Immature natural killer cell (primary cell): ENCODE results near the gene SPO11. TPM values are rescaled to one million over a fixed set of nuclear protein-coding genes. Genes with fewer than 3 reads are reported as not detected.

ENCODE experiments used
- DNase-seq, 3 donors: peaks; one replicate each; pipeline ENCODE4 v3.0.0; 2022; ENCODE audit warnings: mixed read lengths in 1 of 3
- H3K27ac Mint-ChIP-seq, 6 donors: one replicate each; pipeline ENCODE4 v1.8.0; 2020; ENCODE audit warnings: mixed read lengths in 6 of 6, mild to moderate bottlenecking in 5 of 6, inconsistent platforms in 4 of 6, moderate library complexity in 3 of 6
- H3K27me3 Mint-ChIP-seq, 3 donors: one replicate each; pipeline ENCODE4 v1.8.0; 2020 to 2021; ENCODE audit warnings: low read depth in 3 of 3, mild to moderate bottlenecking in 3 of 3, mixed read lengths in 3 of 3, moderate library complexity in 3 of 3, inconsistent platforms in 1 of 3
- H3K36me3 Mint-ChIP-seq, 3 donors: one replicate each; pipeline ENCODE4 v1.8.0; 2020; ENCODE audit warnings: mixed read lengths in 3 of 3, inconsistent platforms in 2 of 3, mild to moderate bottlenecking in 2 of 3
- H3K4me1 Mint-ChIP-seq, 2 donors: one replicate each; pipeline ENCODE4 v1.8.0; 2020; ENCODE audit warnings: inconsistent platforms in 2 of 2, mild to moderate bottlenecking in 2 of 2, mixed read lengths in 2 of 2, moderate library complexity in 1 of 2
- H3K4me3 Mint-ChIP-seq, 5 donors: one replicate each; pipeline ENCODE4 v1.8.0; 2020; ENCODE audit warnings: mild to moderate bottlenecking in 5 of 5, mixed read lengths in 5 of 5, inconsistent platforms in 3 of 5, moderate library complexity in 3 of 5
- H3K9me3 Mint-ChIP-seq, 6 donors: one replicate each; pipeline ENCODE4 v1.8.0; 2020; ENCODE audit warnings: mild to moderate bottlenecking in 6 of 6, mixed read lengths in 6 of 6, inconsistent platforms in 4 of 6, moderate library complexity in 3 of 6
- polyA plus RNA-seq, 3 donors: library from polyadenylated mRNA; unstranded; fragments of 300-500 nt; fragmentation: Illumina TruSeq; gene quantifications; one replicate each; pipeline ENCODE4 v1.2.3, GENCODE V29; 2021

SPO11 gene
- polyA plus RNA-seq, 3 donors from 2014 or later: not detected

DNA sequence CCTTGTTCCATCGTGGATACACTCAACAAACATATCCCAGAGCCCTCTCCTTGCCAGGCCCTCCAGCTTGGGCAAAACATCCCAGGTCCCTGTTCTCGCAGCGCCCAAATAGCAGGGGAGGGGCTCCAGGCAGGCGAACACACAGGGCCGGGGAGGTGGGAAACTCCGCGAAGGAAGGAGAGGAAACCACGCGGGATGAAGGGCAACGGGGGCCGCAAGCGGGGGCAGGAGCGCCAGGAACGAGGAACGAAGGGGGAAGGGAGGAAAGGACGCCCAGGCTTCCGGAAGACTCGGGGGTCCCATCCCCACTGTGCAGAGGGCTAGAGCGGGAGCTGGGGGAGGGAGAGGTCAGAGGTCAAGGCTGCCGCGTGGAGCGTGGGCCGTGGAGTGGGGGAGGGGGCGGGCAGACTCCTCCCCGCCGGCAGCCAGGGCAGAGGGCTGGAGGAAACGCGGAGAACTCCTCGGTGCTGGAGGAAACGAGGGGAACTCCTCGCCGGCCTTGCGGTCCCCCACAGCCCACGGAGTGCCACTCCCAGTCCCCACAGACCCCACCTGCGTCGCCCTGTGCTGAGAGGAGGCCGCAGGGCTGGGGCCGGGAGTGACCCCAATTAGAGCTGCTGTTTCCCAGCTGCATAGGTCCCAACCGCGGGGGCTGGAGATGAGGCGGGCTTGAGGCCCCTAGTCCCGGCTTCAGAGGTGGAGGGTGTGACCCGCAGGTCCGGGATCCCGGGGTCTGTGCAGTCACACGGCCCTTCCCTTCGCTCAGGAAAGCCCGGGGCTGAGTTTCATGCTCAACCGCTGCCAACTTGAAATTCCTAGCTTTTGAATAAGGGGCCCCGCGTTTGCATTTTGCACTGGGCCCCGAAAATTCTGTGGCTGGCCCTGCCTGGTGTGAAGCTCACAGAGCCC, 60.3 kb downstream of the SPO11 start:
- peaks cover 40 to 65% (median 49%) of the 10 kb centered on the region in 3 donors for H3K27me3 Mint-ChIP-seq
- H3K27ac Mint-ChIP-seq: peak overlapping the region; percentile 66 to 95 (median 93)
- H3K9me3 Mint-ChIP-seq: no peaks in the 10 kb centered on the region
- DNase-seq: peak; percentile 73 to 78 (median 77)
- H3K36me3 Mint-ChIP-seq: peaks cover 5 to 20% (median 9%) of the 10 kb centered on the region in 3 donors
- peak overlapping the region; percentile 82 to 86 (median 84) for H3K4me3 Mint-ChIP-seq
- H3K4me1 Mint-ChIP-seq: peaks cover 38 to 47% of the 10 kb centered on the region in 2 donors

- H3K27ac Mint-ChIP-seq: peak within 1 kb of the TSS; percentile 97 to 100 (median 100)
- peaks cover 45 to 52% of the 10 kb centered on the region in 2 donors for H3K4me1 Mint-ChIP-seq
- peak within 1 kb of the TSS; percentile 90 to 99 (median 96) for H3K4me3 Mint-ChIP-seq
- no peaks in the 10 kb centered on the region for H3K9me3 Mint-ChIP-seq
- peaks cover 44 to 73% (median 55%) of the 10 kb centered on the region in 3 donors for H3K27me3 Mint-ChIP-seq
- H3K36me3 Mint-ChIP-seq: peaks cover 6 to 22% (median 11%) of the 10 kb centered on the region in 3 donors
- DNase-seq: peak in 2 of 3 donors; percentile 60 to 66
These were observed 61.2 kb downstream of the SPO11 start, which contains the start of gene RBM38 for GRCh38 chr20:57390604-57391438. RBM38 (plus strand) TSS chr20:57391396; CDS start chr20:57391582, 186 bp downstream.

DNA sequence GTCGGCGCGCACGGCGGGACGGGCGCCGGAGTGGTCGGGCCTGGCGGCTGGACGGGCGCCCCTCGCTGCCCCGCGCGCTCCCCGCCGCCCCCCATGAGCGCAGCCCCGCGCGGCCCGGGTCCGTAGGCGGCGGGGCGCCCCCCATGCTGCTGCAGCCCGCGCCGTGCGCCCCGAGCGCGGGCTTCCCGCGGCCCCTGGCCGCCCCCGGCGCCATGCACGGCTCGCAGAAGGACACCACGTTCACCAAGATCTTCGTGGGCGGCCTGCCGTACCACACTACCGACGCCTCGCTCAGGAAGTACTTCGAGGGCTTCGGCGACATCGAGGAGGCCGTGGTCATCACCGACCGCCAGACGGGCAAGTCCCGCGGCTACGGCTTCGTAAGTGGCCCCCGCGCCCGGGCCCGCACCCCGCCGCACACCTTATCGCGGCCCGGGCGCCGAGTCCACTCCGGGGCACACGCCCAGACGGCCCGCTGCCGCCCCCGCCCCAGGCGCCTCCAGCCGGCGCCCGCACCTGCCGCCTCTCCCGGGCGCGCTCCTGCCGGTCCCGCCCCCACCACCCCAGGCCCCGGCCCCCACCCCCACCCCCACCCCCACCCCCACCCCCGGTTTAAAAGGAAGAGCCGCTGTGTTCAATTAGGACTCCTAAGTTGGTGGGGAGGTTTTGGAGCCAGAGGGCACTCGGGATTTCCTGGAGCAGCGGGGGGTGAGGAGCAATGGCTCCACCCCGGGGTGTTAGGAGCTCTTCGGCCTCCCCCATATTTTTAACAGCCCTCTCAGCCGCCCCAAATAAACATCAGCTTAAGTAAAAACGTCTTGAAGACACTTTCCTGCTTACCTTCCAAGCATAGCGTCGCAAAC, 62.1 kb downstream of the SPO11 start:
- Mint-ChIP-seq H3K4me3 (peak overlapping the region; percentile 90 to 99 (median 96)), H3K36me3 (peaks cover 15 to 31% (median 17%) of the 10 kb centered on the region in 3 donors), H3K9me3 (no peaks in the 10 kb centered on the region), H3K4me1 (peaks cover 53 to 58% of the 10 kb centered on the region in 2 donors), H3K27ac (peak overlapping the region; percentile 97 to 100 (median 100)), H3K27me3 (peaks cover 52 to 72% (median 64%) of the 10 kb centered on the region in 3 donors)
- DNase-seq: peak in 2 of 3 donors; percentile 51 to 60

- peaks cover 62 to 80% (median 74%) of the 10 kb centered on the region in 3 donors for H3K27me3 Mint-ChIP-seq
- peak overlapping the region; percentile 90 to 99 (median 96) for H3K4me3 Mint-ChIP-seq
- H3K4me1 Mint-ChIP-seq: peaks cover 64 to 69% of the 10 kb centered on the region in 2 donors
- H3K9me3 Mint-ChIP-seq: no peaks in the 10 kb centered on the region
- peaks cover 19 to 41% (median 24%) of the 10 kb centered on the region in 3 donors for H3K36me3 Mint-ChIP-seq
- H3K27ac Mint-ChIP-seq: peak overlapping the region; percentile 97 to 100 (median 100)
- peak; percentile 98 for DNase-seq
These were observed 63.1 kb downstream of the SPO11 start for GRCh38 chr20:57392512-57393271.

Other genes with a start within 250 kb of the SPO11 start
- gene BMP7, start 63.2 kb upstream of the SPO11 start, polyA plus RNA-seq: not detected
- gene RAE1, start 21.5 kb downstream of the SPO11 start, polyA plus RNA-seq: 10 to 100 TPM; 35.7 to 54.5 (median 40.3) TPM
- 10 to 100 TPM; 43.6 to 89.1 (median 80.4) TPM for gene RBM38, start 61.6 kb downstream of the SPO11 start, polyA plus RNA-seq
- gene CTCFL, start 195.3 kb downstream of the SPO11 start, polyA plus RNA-seq: not detected
- not detected for gene PCK1, start 231.3 kb downstream of the SPO11 start, polyA plus RNA-seq